Measurements from ENCODE around the gene ZDHHC8. TPM values are rescaled to one million over a fixed set of nuclear protein-coding genes. Genes with fewer than 3 reads are reported as not detected.

Gene ZDHHC8, protein sequence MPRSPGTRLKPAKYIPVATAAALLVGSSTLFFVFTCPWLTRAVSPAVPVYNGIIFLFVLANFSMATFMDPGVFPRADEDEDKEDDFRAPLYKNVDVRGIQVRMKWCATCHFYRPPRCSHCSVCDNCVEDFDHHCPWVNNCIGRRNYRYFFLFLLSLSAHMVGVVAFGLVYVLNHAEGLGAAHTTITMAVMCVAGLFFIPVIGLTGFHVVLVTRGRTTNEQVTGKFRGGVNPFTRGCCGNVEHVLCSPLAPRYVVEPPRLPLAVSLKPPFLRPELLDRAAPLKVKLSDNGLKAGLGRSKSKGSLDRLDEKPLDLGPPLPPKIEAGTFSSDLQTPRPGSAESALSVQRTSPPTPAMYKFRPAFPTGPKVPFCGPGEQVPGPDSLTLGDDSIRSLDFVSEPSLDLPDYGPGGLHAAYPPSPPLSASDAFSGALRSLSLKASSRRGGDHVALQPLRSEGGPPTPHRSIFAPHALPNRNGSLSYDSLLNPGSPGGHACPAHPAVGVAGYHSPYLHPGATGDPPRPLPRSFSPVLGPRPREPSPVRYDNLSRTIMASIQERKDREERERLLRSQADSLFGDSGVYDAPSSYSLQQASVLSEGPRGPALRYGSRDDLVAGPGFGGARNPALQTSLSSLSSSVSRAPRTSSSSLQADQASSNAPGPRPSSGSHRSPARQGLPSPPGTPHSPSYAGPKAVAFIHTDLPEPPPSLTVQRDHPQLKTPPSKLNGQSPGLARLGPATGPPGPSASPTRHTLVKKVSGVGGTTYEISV
- 78.4 and 87.2 TPM in 2 replicates for total RNA-seq (2022)
- percentile 49 among the genes with signal in this experiment for Bru-seq, nascent RNA
- BruChase-seq, experiment 1, labeled RNA remaining after a 6-hour chase: percentile 70 among the genes with signal in this experiment
- BruChase-seq, experiment 2, labeled RNA remaining after a 2-hour chase: percentile 69 among the genes with signal in this experiment
- long read RNA-seq, full-length matches to known transcripts: 1 of 33 reads
- long read RNA-seq, partial matches to known transcripts: 30 of 33 reads
- long read RNA-seq, other reads (novel, unspliced or antisense): 2 of 33 reads

DNA sequence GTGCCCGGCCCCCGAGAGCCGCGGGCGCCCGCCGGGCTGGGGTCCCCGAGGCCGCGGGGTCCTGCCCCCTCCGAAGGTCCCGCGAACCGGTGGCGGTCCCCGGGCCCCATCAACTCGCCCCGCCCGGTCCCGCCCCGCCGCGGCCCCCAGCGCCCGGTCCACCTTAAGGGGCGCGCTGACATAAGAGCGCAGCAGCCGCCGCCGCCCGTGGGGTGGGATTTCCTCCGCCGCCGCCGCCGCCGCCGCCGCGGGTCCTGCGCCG lies at the start of gene ZDHHC8:
Gene ZDHHC8, plus strand, starts transcription at position 208 of the 262 bp plus-strand sequence. CDS start 144 bp downstream, outside the sequence.
- TF ChIP-seq, protein P1, sequence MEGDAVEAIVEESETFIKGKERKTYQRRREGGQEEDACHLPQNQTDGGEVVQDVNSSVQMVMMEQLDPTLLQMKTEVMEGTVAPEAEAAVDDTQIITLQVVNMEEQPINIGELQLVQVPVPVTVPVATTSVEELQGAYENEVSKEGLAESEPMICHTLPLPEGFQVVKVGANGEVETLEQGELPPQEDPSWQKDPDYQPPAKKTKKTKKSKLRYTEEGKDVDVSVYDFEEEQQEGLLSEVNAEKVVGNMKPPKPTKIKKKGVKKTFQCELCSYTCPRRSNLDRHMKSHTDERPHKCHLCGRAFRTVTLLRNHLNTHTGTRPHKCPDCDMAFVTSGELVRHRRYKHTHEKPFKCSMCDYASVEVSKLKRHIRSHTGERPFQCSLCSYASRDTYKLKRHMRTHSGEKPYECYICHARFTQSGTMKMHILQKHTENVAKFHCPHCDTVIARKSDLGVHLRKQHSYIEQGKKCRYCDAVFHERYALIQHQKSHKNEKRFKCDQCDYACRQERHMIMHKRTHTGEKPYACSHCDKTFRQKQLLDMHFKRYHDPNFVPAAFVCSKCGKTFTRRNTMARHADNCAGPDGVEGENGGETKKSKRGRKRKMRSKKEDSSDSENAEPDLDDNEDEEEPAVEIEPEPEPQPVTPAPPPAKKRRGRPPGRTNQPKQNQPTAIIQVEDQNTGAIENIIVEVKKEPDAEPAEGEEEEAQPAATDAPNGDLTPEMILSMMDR (IDR thresholded peaks at IDR 0.05; ENCODE audit: unreplicated experiment): no peak
- CTCF ChIA-PET: no interaction called here
- intact Hi-C loops (cut with micrococcal nuclease; ENCODE audit: unreplicated experiment): no loop called here
- DNase-seq: peak; percentile 24
- peaks cover 46% of the 10 kb centered on the region for H3K36me3 Mint-ChIP-seq (ENCODE audit: insufficient read depth, unreplicated experiment)
- no peak within 1 kb of the TSS for H3K27ac Mint-ChIP-seq (ENCODE audit: unreplicated experiment)
- no peaks in the 10 kb centered on the region for H3K9me3 Mint-ChIP-seq (ENCODE audit: low read depth, unreplicated experiment)
- H3K4me3 Mint-ChIP-seq (ENCODE audit: low read depth, unreplicated experiment): peak within 1 kb of the TSS; percentile 69
- peaks cover 7% of the 10 kb centered on the region for H3K4me1 Mint-ChIP-seq (ENCODE audit: low read depth, unreplicated experiment)
- BruUV-seq (replicated peaks): no TSS peak
- no peaks in the 10 kb centered on the region for H3K27me3 Mint-ChIP-seq (ENCODE audit: unreplicated experiment)

DNA sequence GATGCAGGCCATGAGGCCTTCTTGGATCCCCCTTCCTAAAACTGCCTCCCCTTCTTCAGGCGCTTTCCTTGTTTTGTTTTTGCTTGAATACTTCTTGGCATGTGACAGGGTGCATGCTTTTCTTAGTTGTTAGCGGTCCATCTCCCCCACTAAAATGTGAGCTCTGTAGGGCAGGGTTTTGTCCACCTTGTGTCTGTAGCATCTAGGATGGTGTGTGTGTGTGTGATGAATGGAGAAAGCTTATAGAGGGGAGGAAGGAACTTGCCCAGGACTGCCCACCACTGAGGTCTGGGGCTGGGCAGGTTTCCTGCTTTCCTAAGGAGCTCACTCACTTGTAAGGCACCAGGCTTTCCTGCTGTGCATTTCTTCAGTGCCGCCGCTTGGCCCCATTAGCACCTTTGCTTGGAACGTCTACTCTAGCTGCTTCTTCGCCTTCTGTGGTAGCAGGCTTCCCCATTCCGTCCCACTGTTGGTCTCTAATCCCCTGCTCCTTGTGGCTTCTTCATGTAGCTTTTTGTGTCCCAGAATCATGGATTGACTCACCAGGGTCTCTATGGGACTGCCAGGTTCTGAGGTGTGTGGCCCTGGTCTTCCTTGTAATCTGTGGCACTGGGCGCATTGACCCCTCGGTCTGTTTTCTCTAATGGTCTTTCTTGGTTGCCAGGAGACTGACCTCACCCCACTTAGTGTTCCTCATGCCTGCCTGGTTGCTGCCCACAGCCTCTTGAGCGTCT lies 48.3 kb upstream of the ZDHHC8 start:
- intact Hi-C loops (cut with micrococcal nuclease; ENCODE audit: unreplicated experiment): no loop called here
- peak overlapping the region; percentile 70 for H3K27ac Mint-ChIP-seq (ENCODE audit: unreplicated experiment)
- peaks cover 36% of the 10 kb centered on the region for H3K4me1 Mint-ChIP-seq (ENCODE audit: low read depth, unreplicated experiment)

DNA sequence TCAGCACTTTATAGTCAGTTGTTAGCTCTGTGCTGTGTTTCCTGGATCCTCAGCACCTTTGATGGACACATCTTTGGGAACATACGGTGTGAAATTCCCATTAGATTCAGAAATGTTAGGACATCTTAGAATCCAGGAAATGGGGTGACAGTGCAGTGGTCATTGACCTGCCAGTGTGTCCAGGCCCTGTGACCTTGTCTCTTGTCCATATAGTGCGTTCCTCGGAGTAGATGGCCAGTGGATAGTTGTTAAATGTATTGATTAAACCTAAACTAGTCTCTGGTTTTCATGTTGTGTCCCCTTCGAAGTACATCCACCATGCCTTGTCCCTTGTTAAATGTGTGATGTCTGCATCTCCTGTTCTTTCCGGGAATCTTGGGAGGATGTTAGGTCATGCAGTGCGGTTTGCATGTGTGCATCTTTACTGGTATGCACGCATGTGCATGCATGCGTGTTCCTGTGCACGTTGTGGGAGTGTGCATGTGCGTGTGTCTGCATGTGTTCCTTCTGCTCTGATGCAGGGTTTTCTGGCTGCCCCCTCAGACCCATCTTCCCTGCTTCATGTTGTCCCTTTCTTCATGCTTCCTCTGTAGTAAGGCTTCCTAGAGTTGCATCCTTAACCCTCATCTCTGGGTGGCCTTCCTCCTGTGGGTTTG lies 47.6 kb upstream of the ZDHHC8 start:
- Mint-ChIP-seq H3K27ac (ENCODE audit: unreplicated experiment) (peak overlapping the region; percentile 70), H3K9me3 (ENCODE audit: low read depth, unreplicated experiment) (no peaks in the 10 kb centered on the region), H3K4me1 (ENCODE audit: low read depth, unreplicated experiment) (peaks cover 36% of the 10 kb centered on the region), H3K4me3 (ENCODE audit: low read depth, unreplicated experiment) (peak overlapping the region; percentile 92), H3K27me3 (ENCODE audit: unreplicated experiment) (no peaks in the 10 kb centered on the region), H3K36me3 (ENCODE audit: insufficient read depth, unreplicated experiment) (peaks cover 80% of the 10 kb centered on the region)
- CTCF ChIA-PET: no interaction called here
- TF ChIP-seq, protein P1 (IDR thresholded peaks at IDR 0.05; ENCODE audit: unreplicated experiment): no peak
- DNase-seq: no peak
- no TSS peak for BruUV-seq (replicated peaks)
- intact Hi-C loops (cut with micrococcal nuclease; ENCODE audit: unreplicated experiment): no loop called here

More for the DNA sequence above, 48.3 kb upstream of the ZDHHC8 start:
- H3K9me3 Mint-ChIP-seq (ENCODE audit: low read depth, unreplicated experiment): no peaks in the 10 kb centered on the region
- no peak for DNase-seq
- TF ChIP-seq, protein P1 (IDR thresholded peaks at IDR 0.05; ENCODE audit: unreplicated experiment): no peak
- peak overlapping the region; percentile 92 for H3K4me3 Mint-ChIP-seq (ENCODE audit: low read depth, unreplicated experiment)
- peaks cover 74% of the 10 kb centered on the region for H3K36me3 Mint-ChIP-seq (ENCODE audit: insufficient read depth, unreplicated experiment)
- BruUV-seq (replicated peaks): no TSS peak
- H3K27me3 Mint-ChIP-seq (ENCODE audit: unreplicated experiment): no peaks in the 10 kb centered on the region
- CTCF ChIA-PET: no interaction called here
